SKM-1 treated with dmso at 0.1 percent for 144 hours (cell line): Measurements from ENCODE around the gene CEP44.
"Not testable (repeated sequence)": the region's sequence is repeated elsewhere in the genome, so short reads cannot be mapped to it uniquely, and the experiment has no call there.

ENCODE experiments used
- DNase-seq: peaks from one replicate; lab custom pipeline; 2025; ENCODE audit not compliant: unreplicated experiment; lab: John Stamatoyannopoulos, UW

Gene CEP44, protein sequence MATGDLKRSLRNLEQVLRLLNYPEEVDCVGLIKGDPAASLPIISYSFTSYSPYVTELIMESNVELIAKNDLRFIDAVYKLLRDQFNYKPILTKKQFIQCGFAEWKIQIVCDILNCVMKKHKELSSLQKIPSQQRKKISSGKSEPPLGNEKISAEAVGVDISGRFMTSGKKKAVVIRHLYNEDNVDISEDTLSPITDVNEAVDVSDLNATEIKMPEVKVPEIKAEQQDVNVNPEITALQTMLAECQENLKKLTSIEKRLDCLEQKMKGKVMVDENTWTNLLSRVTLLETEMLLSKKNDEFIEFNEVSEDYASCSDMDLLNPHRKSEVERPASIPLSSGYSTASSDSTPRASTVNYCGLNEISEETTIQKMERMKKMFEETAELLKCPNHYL

DNA sequence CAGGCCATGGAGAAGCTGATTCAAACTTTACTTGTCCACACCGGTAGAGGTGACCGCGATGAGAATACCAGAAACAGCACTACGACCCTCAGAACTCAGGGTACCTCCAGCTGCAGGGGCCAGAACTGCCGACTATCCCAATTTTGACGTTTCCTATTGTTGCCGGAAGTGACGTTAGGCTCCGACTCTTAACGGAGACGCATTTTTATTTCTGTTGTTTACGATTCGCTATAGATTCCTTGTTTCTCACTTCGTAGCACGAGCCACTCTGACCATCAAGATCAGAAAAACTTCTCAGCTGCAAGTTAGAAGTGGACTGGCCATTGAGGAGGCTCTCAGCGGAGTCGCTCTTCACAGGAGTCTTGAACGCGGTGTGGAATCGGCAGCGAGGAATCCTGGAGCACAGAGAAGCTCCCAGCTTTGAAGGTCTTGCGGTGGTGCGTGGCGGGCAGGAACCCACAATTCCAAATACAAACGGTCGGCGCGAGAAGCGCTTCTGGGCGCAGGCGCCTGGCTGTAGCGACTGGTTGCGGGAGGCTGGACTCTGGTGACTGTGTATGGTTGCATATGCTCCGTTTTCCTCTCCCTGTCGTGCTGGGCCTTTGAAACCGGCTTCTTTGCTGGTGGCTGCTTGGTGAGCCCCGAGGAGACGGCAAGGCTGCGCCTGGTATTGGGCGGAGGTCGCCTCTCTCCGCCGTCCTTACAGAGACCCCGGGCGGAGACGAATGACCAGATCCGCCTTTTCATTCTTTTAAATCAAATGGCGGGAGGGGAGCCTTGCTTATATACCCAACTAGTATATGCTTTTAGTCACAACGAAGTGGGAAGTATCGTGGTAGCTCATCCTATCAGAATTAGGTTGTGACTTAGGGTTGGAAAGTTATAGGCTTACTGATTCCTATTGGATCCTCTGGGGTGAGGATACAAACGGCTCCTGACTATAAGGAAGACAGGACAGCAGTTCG lies at the start of gene CEP44, which contains the start of gene FBXO8:
TSS of gene CEP44 (plus strand) at position 405 of the 965 bp plus-strand sequence. CDS start 15,211 bp downstream, outside the sequence.
TSS of gene FBXO8 (minus strand) at position 161 of the 965 bp plus-strand sequence. CDS start 20,575 bp downstream, outside the sequence.
- peak; percentile 85 for DNase-seq

DNA sequence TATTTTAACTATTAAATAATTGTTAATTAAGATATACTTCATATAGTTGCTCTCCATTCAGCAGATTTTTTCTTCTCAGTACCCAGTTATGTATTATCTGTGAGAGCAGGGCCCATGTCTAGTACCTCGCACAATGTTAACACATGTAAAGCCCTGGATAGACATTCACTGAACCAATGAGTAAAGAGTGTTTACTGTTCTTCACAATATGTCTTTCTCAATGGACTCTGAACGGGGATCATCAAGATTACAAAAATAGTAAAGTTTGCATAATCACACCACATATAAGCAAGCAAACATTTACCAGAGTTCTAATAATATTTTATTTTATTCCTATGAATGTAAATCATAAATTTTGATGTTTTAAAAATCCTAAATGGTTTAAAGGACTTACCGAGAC lies 47.4 kb upstream of the CEP44 start:
- no peak for DNase-seq

DNA sequence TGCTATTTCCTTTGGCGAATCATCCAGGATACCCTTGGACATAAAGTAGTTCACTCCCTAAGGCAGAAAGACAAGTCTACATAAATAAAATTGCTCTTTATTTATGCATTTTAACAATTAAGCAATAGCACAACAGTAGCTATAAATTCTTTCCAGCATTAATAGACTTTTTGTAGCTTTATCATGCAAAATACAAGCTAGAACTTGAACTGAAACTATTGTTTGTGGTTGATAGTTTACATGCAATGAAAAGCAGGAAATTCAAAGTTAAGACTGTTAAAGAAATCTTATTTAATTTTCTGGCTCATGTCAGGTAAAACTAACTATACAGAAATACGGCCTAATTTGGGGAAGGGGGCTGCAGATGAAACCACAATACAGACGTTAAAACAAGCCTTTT lies 42.5 kb upstream of the CEP44 start:
- DNase-seq = no peak

DNA sequence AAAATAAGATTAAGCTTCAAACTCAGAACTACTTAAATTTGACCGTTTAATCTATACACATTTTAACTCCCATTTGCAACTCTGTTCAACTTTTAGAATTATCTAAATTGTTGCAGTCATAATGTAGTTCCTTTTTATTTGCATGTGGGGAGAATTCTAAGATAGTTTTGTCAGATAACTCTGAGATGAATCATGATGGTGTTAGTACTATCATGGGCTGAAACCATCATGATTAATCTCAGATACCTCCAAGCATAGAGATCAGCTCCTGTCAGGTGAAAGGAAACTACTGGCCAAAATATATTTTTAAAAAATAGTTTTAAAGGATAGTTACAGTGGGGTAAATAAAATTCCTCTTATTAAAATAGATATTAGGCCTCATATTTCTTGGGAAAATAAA lies 39.3 kb upstream of the CEP44 start:
- DNase-seq = no peak

DNA sequence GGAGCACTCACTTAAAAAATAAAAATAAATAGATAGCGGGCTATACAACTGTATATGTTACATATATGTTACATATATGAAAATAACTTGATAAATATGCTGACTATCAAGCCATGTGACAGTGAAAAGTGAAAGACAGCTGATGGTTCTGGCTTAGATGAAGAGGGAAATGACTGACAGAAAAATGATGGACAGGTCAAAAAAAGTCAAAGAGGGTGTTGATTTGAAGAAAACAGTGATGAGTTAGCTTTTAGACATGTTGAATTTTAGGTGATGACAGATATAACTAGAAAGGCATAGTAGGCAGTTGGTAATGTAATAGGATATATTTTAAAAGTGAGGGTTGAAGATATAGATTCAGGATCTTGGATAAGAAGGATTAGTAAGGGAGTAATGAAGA lies 38.0 kb upstream of the CEP44 start:
- no peak for DNase-seq

DNA sequence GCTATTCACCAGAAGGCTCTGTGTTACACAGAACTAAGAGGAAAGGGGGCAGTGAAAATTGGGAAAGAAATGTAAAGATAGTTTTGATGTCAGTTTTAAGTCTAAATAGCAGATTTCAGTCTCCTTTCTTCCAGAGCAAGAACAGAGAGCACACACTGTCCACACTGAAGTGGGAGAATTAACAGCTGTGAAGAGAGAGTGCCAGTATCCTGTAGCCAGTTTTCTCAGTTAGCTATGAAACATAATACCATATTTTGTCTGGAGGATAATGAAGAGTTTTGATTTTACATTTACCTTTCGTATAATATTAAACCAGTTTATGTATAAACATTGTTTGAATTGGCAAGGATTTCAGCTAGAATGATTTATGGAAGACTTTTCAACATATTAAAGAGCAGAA lies 35.3 kb upstream of the CEP44 start:
- no peak for DNase-seq

DNA sequence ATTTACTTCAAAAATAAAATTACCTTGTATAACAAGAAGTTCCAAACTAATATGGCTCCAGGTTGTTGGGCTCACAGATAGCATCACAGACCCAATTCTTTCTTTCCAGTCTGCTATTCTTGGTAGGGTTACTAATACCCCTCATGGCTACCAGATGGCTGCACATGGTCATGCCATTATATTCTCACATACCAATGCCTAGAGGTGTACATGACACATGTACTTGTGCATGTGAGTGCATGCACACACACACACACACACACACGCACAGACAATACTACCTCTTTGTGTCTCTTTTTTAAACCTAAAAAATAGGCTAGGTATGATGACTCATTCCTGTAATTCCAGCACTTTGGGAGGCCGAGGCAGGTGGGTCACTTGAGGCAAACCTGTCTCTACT lies 31.3 kb upstream of the CEP44 start:
- DNase-seq = no peak

DNA sequence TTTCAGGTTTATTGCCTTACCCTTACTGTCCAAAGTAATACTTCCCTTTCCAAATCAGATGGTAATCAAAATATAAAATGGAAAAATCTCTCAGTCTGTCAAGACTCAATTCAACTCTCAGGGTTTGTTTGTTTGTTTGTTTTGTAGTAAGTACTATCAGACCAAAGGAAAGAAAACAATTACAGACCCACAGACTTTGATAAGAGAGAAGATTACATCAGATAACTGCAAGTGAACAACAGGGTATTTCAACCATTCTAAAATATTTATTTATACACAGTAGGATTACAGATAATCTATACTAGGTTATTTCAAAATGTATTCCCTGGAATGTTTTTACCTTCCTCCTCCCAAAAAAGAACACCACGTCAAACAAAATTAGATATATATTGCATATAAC lies 29.1 kb upstream of the CEP44 start:
- no peak for DNase-seq

DNA sequence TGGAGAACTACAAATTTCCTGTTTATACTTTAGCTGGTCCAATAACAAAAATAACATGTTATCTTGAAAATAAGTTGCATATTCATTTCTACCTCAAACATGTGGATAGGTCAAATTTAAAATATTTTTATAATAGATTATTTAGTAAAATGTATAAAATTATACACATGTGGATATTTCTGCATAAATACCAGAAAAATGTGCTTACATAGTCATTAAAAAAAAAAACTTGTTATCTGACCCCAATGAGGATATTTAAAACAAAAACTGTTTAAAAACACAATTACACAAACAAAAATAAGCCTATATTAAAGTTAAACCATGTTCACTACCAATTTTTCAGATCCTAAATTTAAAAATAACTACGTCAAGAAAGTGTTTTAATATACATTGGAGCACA lies 28.3 kb upstream of the CEP44 start:
- DNase-seq = no peak

DNA sequence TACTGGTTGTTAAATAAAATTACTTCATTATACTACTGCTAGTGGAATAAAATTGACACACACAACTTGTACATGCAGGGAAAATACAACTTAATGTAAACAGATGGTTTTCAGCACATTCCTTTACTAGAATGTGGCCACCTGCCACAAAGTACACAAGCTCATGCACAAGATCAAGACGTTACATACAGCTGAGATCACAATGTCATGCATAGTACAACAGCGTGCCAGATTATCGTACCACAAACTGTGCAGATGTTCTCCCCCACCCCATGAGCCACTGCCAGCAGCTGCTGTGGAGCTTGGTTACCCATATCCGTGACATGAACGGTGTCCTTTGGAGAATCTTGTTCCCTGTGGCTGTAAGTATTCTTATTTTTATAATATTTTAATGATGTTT lies 27.9 kb upstream of the CEP44 start:
- DNase-seq = no peak

DNA sequence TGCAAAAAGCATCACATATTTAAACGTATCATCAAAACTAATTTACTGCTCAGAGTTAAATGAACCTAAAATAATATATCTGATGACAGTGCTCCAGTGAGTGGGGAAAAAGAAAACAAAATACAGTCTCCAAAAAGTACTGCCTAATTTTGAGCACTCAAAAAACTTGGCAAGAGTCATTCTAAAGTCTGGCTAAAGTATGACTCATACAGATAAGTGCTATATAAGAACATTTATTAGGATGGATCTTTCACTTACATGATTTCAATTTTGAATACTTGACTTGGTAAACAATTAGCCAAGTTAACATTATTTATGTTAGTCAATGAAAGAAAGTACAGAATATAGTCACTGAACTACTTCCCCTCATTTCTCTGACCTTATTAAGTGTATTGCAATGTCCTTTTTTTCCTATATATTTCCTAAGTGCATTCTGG lies 27.4 kb upstream of the CEP44 start:
- DNase-seq = no peak

DNA sequence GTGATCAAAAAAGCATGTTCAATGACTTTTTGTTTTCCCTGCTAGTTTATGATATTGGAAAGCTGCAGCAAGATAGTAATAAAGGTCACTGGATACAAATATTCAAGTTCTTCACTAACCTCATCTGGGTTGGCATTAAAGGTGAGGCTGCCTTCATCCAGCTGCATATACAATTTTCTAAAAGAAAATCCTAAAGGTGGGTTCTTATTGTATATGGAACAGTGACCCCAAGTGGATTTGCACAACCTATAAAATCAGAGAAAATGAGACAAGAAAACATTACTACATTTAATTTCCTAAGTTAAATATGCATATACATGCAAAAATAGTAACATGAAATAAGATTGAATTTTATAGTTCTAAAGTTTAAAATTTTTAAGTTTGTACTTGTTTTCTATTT lies 24.1 kb upstream of the CEP44 start:
- DNase-seq = no peak

DNA sequence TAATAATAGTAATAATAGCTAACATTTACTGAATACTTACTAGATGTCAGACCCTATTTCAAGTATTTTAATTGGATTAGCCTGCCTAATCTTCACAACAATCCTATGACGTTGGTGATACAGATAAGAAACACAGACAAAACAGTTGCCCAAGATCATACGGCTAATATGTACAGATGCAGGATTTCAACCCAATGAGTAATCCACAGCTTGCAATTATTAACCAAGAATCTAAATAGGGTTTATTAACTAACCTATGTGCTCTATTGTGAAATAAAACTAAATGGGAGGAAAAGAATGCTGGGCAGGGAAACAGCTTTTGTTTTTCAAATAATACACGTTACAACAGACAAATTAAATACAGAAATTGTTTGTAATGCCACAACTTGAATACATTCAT lies 23.6 kb upstream of the CEP44 start:
- no peak for DNase-seq

DNA sequence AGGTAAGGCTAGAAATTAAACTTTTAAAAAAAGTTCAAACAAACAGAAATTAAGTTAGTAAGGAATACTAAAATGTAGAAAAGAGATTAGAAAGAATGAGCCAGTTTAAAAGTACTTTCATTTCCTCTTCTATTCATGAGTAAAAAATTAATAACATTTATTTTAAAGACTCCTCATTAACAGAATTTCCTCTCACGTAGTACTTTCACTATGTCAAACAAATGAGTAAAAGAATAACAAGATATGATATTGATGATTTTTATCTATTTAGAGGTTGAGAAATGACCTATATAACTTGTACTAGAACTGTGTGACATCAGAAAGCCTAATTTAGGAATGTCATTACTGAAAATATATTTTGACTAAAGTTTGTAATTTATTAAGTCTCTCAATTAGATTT lies 22.3 kb upstream of the CEP44 start:
- DNase-seq = not testable (repeated sequence)

DNA sequence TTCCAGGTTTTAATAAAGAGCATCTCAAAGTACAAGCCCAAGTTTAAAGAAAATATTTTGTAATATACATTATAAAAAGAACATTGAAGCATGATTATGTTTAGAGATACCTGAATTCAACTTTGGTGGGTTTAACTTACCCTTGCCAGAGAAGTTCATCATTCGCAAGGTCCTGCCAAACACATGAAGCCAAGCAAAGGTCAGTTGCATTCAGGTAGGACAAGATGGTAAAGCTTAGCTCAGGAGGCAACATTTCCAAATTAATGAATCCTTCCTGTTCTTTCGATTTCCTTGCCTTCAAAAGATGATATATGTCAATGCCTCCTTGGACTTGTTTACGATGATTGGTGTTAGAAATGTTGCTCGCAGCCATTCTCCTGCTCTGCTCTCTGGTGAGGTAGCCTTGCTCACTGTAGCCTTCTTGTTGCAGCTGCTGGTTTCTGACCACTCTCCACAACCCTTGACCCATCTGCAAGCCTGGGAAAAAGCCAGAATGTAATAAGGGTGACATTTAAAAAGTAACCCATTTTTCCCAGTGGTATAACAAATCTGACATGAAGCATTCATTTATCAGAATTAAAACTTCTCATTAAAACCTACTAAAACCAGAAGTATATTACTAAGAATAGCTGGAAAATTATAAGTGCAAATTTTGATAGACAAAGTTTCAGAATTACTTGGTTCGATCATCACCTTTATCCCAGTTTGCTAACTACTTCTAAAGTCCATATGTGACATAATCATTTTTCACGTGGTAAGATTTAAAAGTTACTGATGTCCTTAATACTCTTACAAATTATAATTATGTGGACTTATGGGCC lies 20.9 kb upstream of the CEP44 start:
- DNase-seq = no peak

DNA sequence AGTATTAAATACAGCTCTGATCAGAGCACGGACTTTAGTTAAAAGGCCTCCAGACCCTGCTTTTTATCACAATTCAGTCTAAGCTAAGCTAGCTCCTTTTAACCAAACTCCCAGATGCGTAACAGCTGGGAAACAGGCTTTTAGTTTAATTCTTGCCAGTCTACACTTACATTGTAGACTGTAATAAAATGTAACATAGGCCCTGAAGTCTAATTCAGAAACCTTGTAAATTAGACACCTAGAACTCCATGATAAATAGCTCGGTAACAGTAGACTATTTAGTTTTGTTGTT lies 20.3 kb upstream of the CEP44 start:
- no peak for DNase-seq

DNA sequence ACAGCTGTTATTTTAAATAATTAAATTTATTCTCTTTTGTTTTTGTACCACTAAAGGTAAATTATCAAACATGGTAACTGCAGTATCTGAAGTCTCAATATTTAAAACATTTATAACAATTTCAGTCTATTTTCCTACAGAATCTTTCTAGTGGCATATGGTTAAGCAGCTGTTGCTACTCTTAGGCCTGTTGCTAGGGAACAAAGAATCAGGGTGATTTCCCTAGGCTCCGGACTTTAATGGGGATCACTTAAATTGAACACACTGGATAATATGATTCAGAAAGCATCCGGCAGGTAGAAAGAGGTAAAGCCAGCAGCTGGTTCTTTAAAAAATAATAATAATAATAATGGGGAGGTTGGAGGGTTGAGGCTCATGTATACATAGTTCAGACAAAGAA lies 17.8 kb upstream of the CEP44 start:
- no peak for DNase-seq

DNA sequence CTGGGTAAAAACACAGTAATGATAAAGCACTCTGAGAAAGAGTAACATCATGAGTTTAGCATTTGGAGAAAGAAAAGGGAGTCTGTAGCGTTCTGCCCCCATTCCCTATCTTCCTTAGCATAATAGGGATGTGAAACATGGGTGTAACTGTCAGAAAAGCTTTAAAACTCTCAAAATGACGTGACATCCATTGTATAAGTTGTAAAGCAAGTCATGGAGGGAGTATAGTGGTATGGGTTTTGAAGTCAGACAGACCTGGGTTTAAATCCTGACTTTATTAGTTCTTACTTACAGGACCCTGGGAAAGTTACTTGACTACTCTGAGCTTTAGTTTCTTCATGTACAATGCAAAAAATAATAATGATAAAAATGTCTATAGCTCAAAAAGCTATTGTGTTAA lies 17.3 kb upstream of the CEP44 start:
- no peak for DNase-seq

DNA sequence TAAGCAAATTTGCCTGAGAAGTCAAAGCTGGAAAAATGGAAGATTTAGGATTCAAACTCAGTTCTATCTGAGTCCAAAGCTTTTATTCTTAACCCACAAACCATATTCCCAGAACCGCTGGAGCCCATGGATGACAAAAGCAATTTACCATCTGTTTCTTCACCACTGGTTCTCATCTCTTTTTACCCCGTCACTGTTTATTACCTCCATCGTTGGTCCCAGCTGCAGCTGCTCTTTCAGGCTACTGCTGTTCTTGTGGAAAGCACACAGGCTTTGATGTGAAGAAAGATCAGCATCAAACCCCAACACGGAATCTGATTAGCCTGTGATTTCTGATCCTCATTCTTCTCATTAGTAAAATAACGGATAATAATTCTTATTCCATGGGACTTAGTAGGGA lies 9.8 kb upstream of the CEP44 start:
- DNase-seq = no peak

DNA sequence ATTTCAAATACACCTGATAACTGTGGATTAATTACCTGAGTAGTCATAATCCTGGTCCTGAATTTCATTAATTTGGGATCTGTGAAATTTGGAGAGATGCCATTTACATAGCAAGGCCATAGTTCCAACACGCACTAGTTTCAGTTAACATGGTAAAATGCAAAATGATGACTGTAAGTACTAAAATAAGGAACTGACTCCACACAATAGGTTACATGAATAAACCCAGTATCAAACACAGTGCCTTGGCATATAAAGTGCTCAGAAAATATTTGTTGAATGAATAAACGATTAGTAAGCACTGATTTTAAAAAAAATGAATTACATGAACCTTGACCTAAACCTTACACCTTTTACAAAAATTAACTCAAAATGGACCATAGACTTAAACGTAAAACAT lies 9.3 kb upstream of the CEP44 start:
- no peak for DNase-seq

DNA sequence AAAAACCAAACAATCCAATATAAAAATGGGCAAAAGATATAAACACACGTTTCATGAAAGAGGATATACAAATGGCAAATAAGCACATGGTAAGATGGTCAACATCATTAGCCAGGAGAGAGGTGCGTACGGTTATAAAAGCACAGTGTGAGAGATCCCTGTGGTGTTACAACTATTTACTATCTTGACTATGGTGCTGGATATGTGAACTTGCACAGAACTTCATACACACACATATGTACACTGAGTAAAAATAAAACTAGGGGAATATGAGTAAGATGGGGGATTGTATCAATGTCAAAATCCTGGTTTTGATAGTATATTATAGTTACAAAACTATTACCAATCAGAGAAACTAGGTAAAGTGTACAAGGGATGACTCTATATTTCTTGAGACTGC lies 8.6 kb upstream of the CEP44 start:
- DNase-seq = no peak
